HG02759 (cell line): Measurements from ENCODE around the gene MAP2K2.

Experiments used
- ATAC-seq: cut with Tn5 transposase; IDR thresholded peaks from one replicate; pipeline ENCODE4 v1.9.1; 2021; ENCODE audit warnings: mild to moderate bottlenecking, moderate library complexity; ENCODE audit not compliant: unreplicated experiment

Gene MAP2K2

GRCh38 chr19:4061683-4062418 lies 62.1 kb downstream of the MAP2K2 start:
- no peak for ATAC-seq

GRCh38 chr19:4061178-4061682 lies 62.7 kb downstream of the MAP2K2 start:
- no peak for ATAC-seq

GRCh38 chr19:4060621-4061177 lies 63.2 kb downstream of the MAP2K2 start:
- no peak for ATAC-seq

- no peak for ATAC-seq
Measured at GRCh38 chr19:4059891-4060620, 63.9 kb downstream of the MAP2K2 start.

GRCh38 chr19:4059453-4059871 lies 64.5 kb downstream of the MAP2K2 start:
- no peak for ATAC-seq

GRCh38 chr19:4058693-4059452 lies 65.0 kb downstream of the MAP2K2 start:
- ATAC-seq = no peak

GRCh38 chr19:4057931-4058692 lies 65.8 kb downstream of the MAP2K2 start:
- no peak for ATAC-seq

- no peak for ATAC-seq
Measured at GRCh38 chr19:4055209-4055552, 68.7 kb downstream of the MAP2K2 start.

GRCh38 chr19:4054441-4055208 lies 69.3 kb downstream of the MAP2K2 start:
- ATAC-seq = no peak

GRCh38 chr19:4053423-4054324 lies 70.2 kb downstream of the MAP2K2 start:
- no peak for ATAC-seq

- ATAC-seq = no peak
Measured at GRCh38 chr19:4052993-4053422, 70.9 kb downstream of the MAP2K2 start.

GRCh38 chr19:4052114-4052992 lies 71.6 kb downstream of the MAP2K2 start:
- no peak for ATAC-seq

GRCh38 chr19:4051175-4052101 lies 72.5 kb downstream of the MAP2K2 start:
- no peak for ATAC-seq

- ATAC-seq = no peak
Measured at GRCh38 chr19:4049432-4049831, 74.5 kb downstream of the MAP2K2 start.

GRCh38 chr19:4046946-4047683 lies 76.8 kb downstream of the MAP2K2 start:
- no peak for ATAC-seq

GRCh38 chr19:4046362-4046691 lies 77.6 kb downstream of the MAP2K2 start:
- no peak for ATAC-seq
